ENCODE results near the gene PAMR1. TPM values are rescaled to one million over a fixed set of nuclear protein-coding genes. Genes with fewer than 3 reads are reported as not detected.

The PAMR1 gene
- total RNA-seq, 2 experiments from 2014 or later, result not detected

DNA sequence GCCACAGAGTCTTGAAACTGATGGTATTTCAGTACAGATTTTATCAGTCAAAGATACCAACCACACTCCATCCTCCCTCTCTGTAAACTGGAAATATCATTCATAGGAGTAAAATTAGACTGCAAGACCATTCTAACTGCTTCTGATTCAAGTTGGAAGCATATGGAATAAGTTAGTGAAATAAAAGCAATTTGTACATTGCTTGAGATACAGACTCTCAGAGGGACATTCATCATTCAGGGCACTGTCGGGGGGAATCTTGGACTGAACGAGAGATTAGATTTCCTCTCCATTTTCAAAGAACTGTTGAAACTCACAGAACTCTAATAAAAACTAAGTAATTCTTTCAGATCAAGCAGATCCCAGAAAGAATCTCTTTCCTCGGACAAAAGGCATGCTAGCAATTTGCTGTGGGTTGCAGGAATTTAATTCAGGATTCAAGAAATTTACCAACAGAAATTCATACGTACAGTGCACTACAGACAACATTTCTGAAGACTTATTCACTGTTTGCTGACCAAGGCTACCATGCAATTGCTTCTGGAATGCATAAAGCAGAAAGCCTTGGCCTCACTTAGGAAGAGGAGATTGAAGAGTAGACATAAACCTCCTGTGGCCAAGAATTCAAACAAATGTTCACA lies 34.1 kb downstream of the PAMR1 start:
- no peak for DNase-seq
- Mint-ChIP-seq H3K4me3 (no peak overlapping the region), H3K36me3 (no peaks in the 10 kb centered on the region), H3K9me3 (no peaks in the 10 kb centered on the region), H3K4me1 (no peaks in the 10 kb centered on the region), H3K27me3 (peaks cover 22% of the 10 kb centered on the region), H3K27ac (no peak overlapping the region)

GRCh38 chr11:35488117-35488516 lies 37.3 kb downstream of the PAMR1 start:
- Mint-ChIP-seq H3K27me3 (peaks cover 37% of the 10 kb centered on the region), H3K27ac (no peak overlapping the region), H3K9me3 (peaks cover 5% of the 10 kb centered on the region), H3K4me3 (no peak overlapping the region), H3K4me1 (no peaks in the 10 kb centered on the region), H3K36me3 (no peaks in the 10 kb centered on the region)
- no peak for DNase-seq

- peaks cover 10% of the 10 kb centered on the region for H3K9me3 Mint-ChIP-seq
- H3K27me3 Mint-ChIP-seq, result peaks cover 42% of the 10 kb centered on the region
- H3K36me3 Mint-ChIP-seq, result no peaks in the 10 kb centered on the region
- no peaks in the 10 kb centered on the region for H3K4me1 Mint-ChIP-seq
- DNase-seq, result no peak
- H3K4me3 Mint-ChIP-seq, result no peak overlapping the region
- no peak overlapping the region for H3K27ac Mint-ChIP-seq
Observed at GRCh38 chr11:35487532-35488078, 37.8 kb downstream of the PAMR1 start.

GRCh38 chr11:35486934-35487333 lies 38.5 kb downstream of the PAMR1 start:
- H3K27ac Mint-ChIP-seq, result no peak overlapping the region
- H3K4me1 Mint-ChIP-seq, result no peaks in the 10 kb centered on the region
- H3K9me3 Mint-ChIP-seq, result peaks cover 14% of the 10 kb centered on the region
- H3K4me3 Mint-ChIP-seq, result no peak overlapping the region
- H3K36me3 Mint-ChIP-seq, result no peaks in the 10 kb centered on the region
- no peak for DNase-seq
- H3K27me3 Mint-ChIP-seq, result peaks cover 47% of the 10 kb centered on the region

DNA sequence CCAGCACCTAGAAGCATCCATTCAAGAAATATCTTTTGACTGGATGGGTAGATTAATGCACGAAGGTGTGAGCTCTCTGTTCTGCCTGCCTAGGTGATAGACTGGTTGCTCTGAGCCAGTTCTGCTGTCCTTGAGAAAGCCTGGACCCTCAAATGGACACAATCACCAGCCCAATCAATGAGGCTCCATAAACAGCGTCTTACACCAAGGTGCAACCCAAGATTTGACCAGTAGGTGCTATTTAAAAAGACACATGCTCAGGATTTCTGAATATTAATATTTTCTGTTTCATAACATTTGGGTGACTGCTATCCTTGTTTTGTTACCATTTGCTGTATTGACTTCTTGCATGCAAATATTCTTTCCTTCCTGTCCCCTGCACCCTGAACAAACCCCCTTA lies 39.0 kb downstream of the PAMR1 start:
- peaks cover 14% of the 10 kb centered on the region for H3K9me3 Mint-ChIP-seq
- no peak overlapping the region for H3K4me3 Mint-ChIP-seq
- no peak for DNase-seq
- peaks cover 52% of the 10 kb centered on the region for H3K27me3 Mint-ChIP-seq
- no peaks in the 10 kb centered on the region for H3K36me3 Mint-ChIP-seq
- no peak overlapping the region for H3K27ac Mint-ChIP-seq
- no peaks in the 10 kb centered on the region for H3K4me1 Mint-ChIP-seq

DNA sequence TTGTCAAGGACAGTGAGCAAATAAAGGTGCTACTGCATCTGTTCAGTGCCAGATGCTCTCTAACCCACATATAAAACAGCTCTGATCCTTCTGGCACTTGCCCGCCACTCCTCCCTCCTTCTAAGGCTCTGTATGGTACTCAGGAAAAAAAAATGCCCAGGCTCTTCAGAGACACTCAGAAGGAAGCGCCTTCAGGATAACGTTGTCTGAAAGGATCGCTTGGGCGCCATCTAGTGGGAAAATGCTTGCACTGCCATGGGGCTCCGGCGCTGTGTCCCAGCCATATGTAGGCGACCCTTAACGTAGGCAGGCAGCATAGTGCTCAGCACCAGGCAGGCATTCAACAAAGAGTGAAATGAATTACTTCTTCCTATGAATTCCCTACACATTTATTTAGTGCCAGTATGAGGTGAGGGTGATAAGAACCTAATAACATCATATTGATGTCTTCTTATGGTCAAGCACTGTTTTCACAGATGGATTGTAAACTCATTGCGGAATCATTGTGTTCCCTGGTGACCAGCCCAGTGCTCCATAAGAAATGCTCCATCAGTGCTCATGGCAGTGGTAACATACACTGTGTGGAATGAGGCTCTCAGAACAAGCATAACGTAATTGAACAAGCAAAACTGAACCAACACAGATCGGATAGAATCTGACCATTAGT lies 39.6 kb downstream of the PAMR1 start:
- peaks cover 58% of the 10 kb centered on the region for H3K27me3 Mint-ChIP-seq
- H3K36me3 Mint-ChIP-seq, result no peaks in the 10 kb centered on the region
- no peaks in the 10 kb centered on the region for H3K4me1 Mint-ChIP-seq
- peak; percentile 62 for DNase-seq
- H3K27ac Mint-ChIP-seq, result no peak overlapping the region
- H3K4me3 Mint-ChIP-seq, result no peak overlapping the region
- H3K9me3 Mint-ChIP-seq, result peaks cover 17% of the 10 kb centered on the region

GRCh38 chr11:35484435-35484834 lies 41.0 kb downstream of the PAMR1 start:
- peaks cover 63% of the 10 kb centered on the region for H3K27me3 Mint-ChIP-seq
- H3K4me1 Mint-ChIP-seq, result no peaks in the 10 kb centered on the region
- no peak overlapping the region for H3K27ac Mint-ChIP-seq
- DNase-seq, result no peak
- no peaks in the 10 kb centered on the region for H3K36me3 Mint-ChIP-seq
- no peak overlapping the region for H3K4me3 Mint-ChIP-seq
- H3K9me3 Mint-ChIP-seq, result peaks cover 17% of the 10 kb centered on the region

GRCh38 chr11:35483131-35483820 lies 42.1 kb downstream of the PAMR1 start:
- Mint-ChIP-seq H3K4me3 (no peak overlapping the region), H3K27ac (no peak overlapping the region)

DNA sequence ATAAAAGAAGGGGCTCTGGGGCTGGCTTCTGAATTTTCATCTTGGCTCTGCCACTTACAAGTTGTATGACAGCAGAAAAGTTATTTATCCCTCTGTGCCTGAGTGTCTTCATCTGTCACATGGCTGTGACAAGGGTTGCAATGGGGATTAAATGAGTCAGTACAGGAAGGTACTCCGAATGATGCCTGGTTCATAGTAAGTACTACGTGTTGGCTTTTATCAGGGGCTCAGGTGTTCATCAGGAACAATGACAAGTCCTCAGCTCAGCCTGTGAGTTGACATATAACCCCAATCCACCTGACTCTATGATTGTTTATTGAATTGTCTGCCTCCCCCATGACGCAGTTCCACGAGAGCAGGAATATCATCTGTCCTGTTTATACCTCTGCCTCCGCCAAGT lies 45.7 kb downstream of the PAMR1 start:
- Mint-ChIP-seq H3K9me3 (peaks cover 22% of the 10 kb centered on the region), H3K4me1 (no peaks in the 10 kb centered on the region), H3K27me3 (peaks cover 51% of the 10 kb centered on the region), H3K36me3 (no peaks in the 10 kb centered on the region), H3K27ac (no peak overlapping the region), H3K4me3 (no peak overlapping the region)
- no peak for DNase-seq

More at GRCh38 chr11:35483131-35483820, 42.1 kb downstream of the PAMR1 start:
- Mint-ChIP-seq H3K4me1 (no peaks in the 10 kb centered on the region), H3K9me3 (peaks cover 17% of the 10 kb centered on the region), H3K27me3 (peaks cover 61% of the 10 kb centered on the region), H3K36me3 (no peaks in the 10 kb centered on the region)
- no peak for DNase-seq

DNA sequence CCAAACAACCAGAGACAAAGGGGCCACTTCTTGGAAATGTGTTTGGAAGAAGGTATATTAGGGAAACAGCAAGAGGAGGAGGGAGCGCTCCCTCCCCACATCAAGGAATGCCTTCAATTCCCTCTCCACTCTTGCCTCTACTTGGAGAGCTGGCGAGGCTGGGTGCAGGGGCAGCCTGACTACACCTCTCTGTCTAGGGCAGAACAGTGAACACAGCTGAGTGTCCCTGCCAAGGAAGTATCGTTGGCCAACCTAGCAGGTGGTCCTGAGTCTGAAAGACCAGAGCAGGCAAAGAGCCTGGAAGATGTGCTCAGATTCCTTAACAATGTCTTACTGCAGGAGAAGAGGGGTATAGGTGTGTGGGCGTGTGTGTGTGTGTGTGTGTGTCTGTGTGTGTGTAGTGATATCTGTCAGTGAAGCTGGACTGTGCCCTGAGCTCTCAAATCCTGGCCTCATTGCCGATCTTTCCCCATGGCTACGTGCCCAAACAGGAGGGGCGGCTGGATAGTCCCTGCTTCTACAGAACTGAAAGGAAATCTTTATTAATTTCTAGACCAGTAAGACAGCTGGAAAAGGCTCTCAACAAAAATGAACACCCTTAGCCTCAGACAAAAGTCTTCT lies 46.8 kb downstream of the PAMR1 start:
- H3K4me3 Mint-ChIP-seq, result no peak overlapping the region
- H3K27ac Mint-ChIP-seq, result no peak overlapping the region
- DNase-seq, result no peak
- peaks cover 42% of the 10 kb centered on the region for H3K27me3 Mint-ChIP-seq
- H3K9me3 Mint-ChIP-seq, result peaks cover 20% of the 10 kb centered on the region
- H3K36me3 Mint-ChIP-seq, result no peaks in the 10 kb centered on the region
- H3K4me1 Mint-ChIP-seq, result no peaks in the 10 kb centered on the region

DNA sequence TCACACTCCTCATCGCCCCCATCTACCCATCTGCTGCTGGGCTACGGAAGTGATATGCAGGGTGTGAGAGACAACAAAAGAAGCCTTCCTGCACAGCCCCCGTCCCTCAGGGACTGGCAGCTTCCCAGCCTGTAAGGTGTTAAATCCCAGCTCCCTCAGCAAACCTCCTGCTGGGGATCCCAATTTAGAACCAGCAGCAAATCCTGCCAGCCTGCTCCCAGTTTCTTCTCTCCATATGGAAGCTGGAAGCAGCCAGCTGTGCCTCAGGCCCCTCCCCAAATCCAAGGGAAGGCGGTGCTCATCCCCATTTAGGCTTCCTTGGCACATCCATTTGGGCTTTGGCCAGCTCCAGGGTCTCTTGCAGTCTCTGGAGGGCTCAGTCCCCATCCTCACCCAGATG lies 47.5 kb downstream of the PAMR1 start:
- peaks cover 14% of the 10 kb centered on the region for H3K9me3 Mint-ChIP-seq
- H3K27me3 Mint-ChIP-seq, result peaks cover 35% of the 10 kb centered on the region
- DNase-seq, result no peak
- no peak overlapping the region for H3K27ac Mint-ChIP-seq
- no peaks in the 10 kb centered on the region for H3K4me1 Mint-ChIP-seq
- H3K36me3 Mint-ChIP-seq, result no peaks in the 10 kb centered on the region
- no peak overlapping the region for H3K4me3 Mint-ChIP-seq

GRCh38 chr11:35474688-35475087 lies 50.7 kb downstream of the PAMR1 start:
- no peak overlapping the region for H3K27ac Mint-ChIP-seq
- no peaks in the 10 kb centered on the region for H3K36me3 Mint-ChIP-seq
- DNase-seq, result no peak
- no peak overlapping the region for H3K4me3 Mint-ChIP-seq
- no peaks in the 10 kb centered on the region for H3K4me1 Mint-ChIP-seq
- H3K9me3 Mint-ChIP-seq, result peaks cover 4% of the 10 kb centered on the region
- peaks cover 16% of the 10 kb centered on the region for H3K27me3 Mint-ChIP-seq

DNA sequence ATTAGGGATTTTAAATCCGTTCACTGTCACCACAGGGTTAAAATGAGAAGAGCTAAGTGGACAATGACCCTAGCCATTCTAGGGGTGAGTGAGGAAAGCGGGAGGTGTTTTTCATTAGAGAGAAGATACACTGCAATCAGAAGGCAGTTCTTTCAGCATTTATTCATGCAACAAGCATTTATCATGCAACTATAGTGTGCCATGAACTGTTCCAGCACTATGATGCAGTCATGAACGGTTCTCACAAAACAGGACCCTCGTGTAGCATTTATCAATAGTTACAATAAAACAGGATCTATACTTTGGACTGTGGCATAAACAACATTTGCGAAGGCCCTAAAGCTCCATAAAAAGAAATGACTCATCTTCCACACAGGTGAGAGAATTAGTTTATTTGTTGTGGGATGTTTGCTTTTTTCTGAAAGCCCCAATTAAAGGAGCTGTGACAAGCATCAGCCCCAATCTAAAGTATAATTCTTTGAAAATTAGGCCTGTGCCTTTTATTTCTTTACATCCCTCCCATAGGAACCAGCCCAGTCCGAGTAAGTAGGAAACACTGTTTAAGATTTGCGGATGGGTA lies 51.5 kb downstream of the PAMR1 start:
- DNase-seq, result no peak
- H3K4me3 Mint-ChIP-seq, result no peak overlapping the region
- no peak overlapping the region for H3K27ac Mint-ChIP-seq
- peaks cover 4% of the 10 kb centered on the region for H3K9me3 Mint-ChIP-seq
- H3K36me3 Mint-ChIP-seq, result no peaks in the 10 kb centered on the region
- peaks cover 18% of the 10 kb centered on the region for H3K27me3 Mint-ChIP-seq
- no peaks in the 10 kb centered on the region for H3K4me1 Mint-ChIP-seq

- Mint-ChIP-seq H3K4me3 (no peak overlapping the region), H3K27ac (no peak overlapping the region), H3K9me3 (no peaks in the 10 kb centered on the region), H3K36me3 (no peaks in the 10 kb centered on the region), H3K4me1 (no peaks in the 10 kb centered on the region), H3K27me3 (peaks cover 17% of the 10 kb centered on the region)
- no peak for DNase-seq
Observed at GRCh38 chr11:35470616-35471015, 54.8 kb downstream of the PAMR1 start.

DNA sequence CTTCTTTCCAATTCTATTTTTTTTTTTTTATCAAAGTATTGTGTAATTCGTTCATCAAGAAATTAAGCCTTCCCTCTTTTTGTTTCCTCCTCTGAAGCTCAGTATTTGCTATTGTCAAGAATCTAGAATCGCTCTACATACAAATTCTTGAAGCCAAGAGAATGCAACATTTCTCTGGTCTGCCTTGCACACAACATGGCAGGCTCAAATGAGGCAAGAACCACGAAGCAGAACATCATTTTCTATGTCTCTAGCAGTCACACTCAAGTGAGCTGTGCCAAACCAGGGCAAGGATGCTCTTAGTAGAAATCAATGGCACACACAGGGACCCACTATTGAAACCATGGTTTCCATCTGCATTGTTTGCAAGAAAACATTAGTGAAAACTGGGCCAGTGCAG lies 59.4 kb downstream of the PAMR1 start:
- no peak overlapping the region for H3K4me3 Mint-ChIP-seq
- no peaks in the 10 kb centered on the region for H3K4me1 Mint-ChIP-seq
- no peak overlapping the region for H3K27ac Mint-ChIP-seq
- no peaks in the 10 kb centered on the region for H3K36me3 Mint-ChIP-seq
- H3K27me3 Mint-ChIP-seq, result peaks cover 22% of the 10 kb centered on the region
- no peaks in the 10 kb centered on the region for H3K9me3 Mint-ChIP-seq
- DNase-seq, result no peak
